Thyroid gland (tissue), 4 donors: Measurements from ENCODE around the gene HOXA5. TPM values are rescaled to one million over a fixed set of nuclear protein-coding genes. Genes with fewer than 3 reads are reported as not detected.
A peak's percentile ranks its signal among the peaks of the same experiment; 100 is the strongest.

ENCODE experiments used
- DNase-seq, 2 donors: peaks; one replicate each; pipeline ENCODE4 v3.0.0-alpha.2; 2019
- H3K27ac ChIP-seq, 3 donors: fragments of 200-600 bp; sonication (generic); 1 replicate in 2 of 3; 2 replicates in 1 of 3; pipeline ENCODE4 v1.5.1; 2016 to 2019; ENCODE audit warnings: mild to moderate bottlenecking in 1 of 3, moderate library complexity in 1 of 3
- H3K27me3 ChIP-seq: fragments of 200-600 bp; sonication (generic); one replicate; pipeline ENCODE4 v1.5.1; 2019
- H3K36me3 ChIP-seq, 2 donors: fragments of 200-600 bp; sonication (generic); one replicate each; pipeline ENCODE4 v1.5.1; 2016 to 2019
- H3K4me1 ChIP-seq, 2 donors: fragments of 200-600 bp; sonication (generic); one replicate each; pipeline ENCODE4 v1.5.1; 2017 to 2019
- H3K4me3 ChIP-seq, 3 donors: fragments of 200-600 bp; sonication (generic); replicated peaks in 1 of 3; 1 replicate in 2 of 3; 2 replicates in 1 of 3; pipeline ENCODE4 v1.5.1; 2016; ENCODE audit warnings: mild to moderate bottlenecking in 1 of 3
- H3K9me3 ChIP-seq: fragments of 200-600 bp; sonication (generic); one replicate; pipeline ENCODE4 v1.5.1; 2017
- CTCF ChIP-seq, 6 experiments: fragments of 200-600 bp in 3 of 6; fragments of 450-650 bp in 3 of 6; sonication (generic) in 3 of 6; IDR thresholded peaks; one replicate each; pipeline ENCODE4 v1.5.1; 2016 to 2019; ENCODE audit warnings: antibody characterized with exemption in 6 of 6, mild to moderate bottlenecking in 2 of 6, inconsistent platforms in 1 of 6, moderate library complexity in 1 of 6
- POLR2A ChIP-seq, 2 donors: fragments of 450-650 bp; IDR thresholded peaks; one replicate each; pipeline ENCODE4 v1.6.1; 2017; ENCODE audit warnings: antibody characterized with exemption in 2 of 2, mild to moderate bottlenecking in 2 of 2, moderate library complexity in 1 of 2
- WGBS, 2 donors: methylation state at CpG; one replicate each; pipeline ENCODE4 v1.1.5; 2017; 5-methylcytosine and 5-hydroxymethylcytosine counted together
- intact Hi-C: fragments of 100-400 bp; cut with DNase I; formaldehyde crosslinking; loops from one replicate; pipeline ENCODE4 v1.15.1; 2023
- total RNA-seq, 4 donors: library from RNA; depleted of rRNA; stranded (reverse); fragments of >200 nt; gene quantifications; one replicate each; pipeline ENCODE4 v1.2.3, GENCODE V29; 2016

Gene HOXA5
- 1 to 10 TPM; 2.0 to 4.4 (median 3.3) TPM for total RNA-seq

GRCh38 chr7:27143023-27143949, at the start of gene HOXA5:
Gene HOXA5, minus strand, starts transcription at chr7:27143681. Its CDS starts 74 bp downstream, at chr7:27143607.
- intact Hi-C loops, result no loop called here
- no peaks in the 10 kb centered on the region for H3K9me3 ChIP-seq
- H3K27ac ChIP-seq, result peak within 1 kb of the TSS in 2 of 3 donors; percentile 27 to 55
- WGBS, 2 donors, result 16 to 19% methylated on average over 25 to 27 of the region's 86 CpGs
- H3K4me1 ChIP-seq, result peaks cover 14 to 23% of the 10 kb centered on the region in 2 donors
- peak within 1 kb of the TSS in 1 of 3 donors; percentile 14 for H3K4me3 ChIP-seq
- no peaks in the 10 kb centered on the region for H3K36me3 ChIP-seq
- DNase-seq, result no peak
- H3K27me3 ChIP-seq, result peaks cover 86% of the 10 kb centered on the region
- peak in 1 of 2 donors; percentile 51 for TF ChIP-seq POLR2A (IDR thresholded peaks at IDR 0.05)
- peak in 2 of 6 experiments; percentile 34 to 45 for TF ChIP-seq CTCF (IDR thresholded peaks at IDR 0.05)

GRCh38 chr7:27192546-27193334, 49.3 kb upstream of the HOXA5 start:
- intact Hi-C loops, result loop anchor here (10.0 kb wide), 1 partner anchor 902 kb away; no protein-coding TSS in a partner anchor
- H3K9me3 ChIP-seq, result no peaks in the 10 kb centered on the region
- no peak overlapping the region for H3K27ac ChIP-seq
- peaks cover 16 to 33% of the 10 kb centered on the region in 2 donors for H3K4me1 ChIP-seq
- WGBS, 2 donors, result 1 to 4% methylated on average over 25 to 34 of the region's 78 CpGs
- peak overlapping the region in 1 of 3 donors; percentile 2 for H3K4me3 ChIP-seq
- TF ChIP-seq POLR2A (IDR thresholded peaks at IDR 0.05) (no peak), CTCF (IDR thresholded peaks at IDR 0.05) (no peak)
- no peak for DNase-seq
- H3K27me3 ChIP-seq, result peaks cover 80% of the 10 kb centered on the region
- no peaks in the 10 kb centered on the region for H3K36me3 ChIP-seq

GRCh38 chr7:27191833-27192545, 48.5 kb upstream of the HOXA5 start:
- Histone ChIP-seq H3K4me3 (no peak overlapping the region), H3K36me3 (no peaks in the 10 kb centered on the region), H3K27me3 (peaks cover 80% of the 10 kb centered on the region), H3K4me1 (peaks cover 16 to 35% of the 10 kb centered on the region in 2 donors), H3K9me3 (no peaks in the 10 kb centered on the region), H3K27ac (no peak overlapping the region)
- 10 to 19% methylated on average over 23 to 30 of the region's 42 CpGs for WGBS, 2 donors
- TF ChIP-seq POLR2A (IDR thresholded peaks at IDR 0.05) (no peak), CTCF (IDR thresholded peaks at IDR 0.05) (no peak)
- intact Hi-C loops, result loop anchor here (10.0 kb wide), 1 partner anchor 903 kb away; no protein-coding TSS in a partner anchor
- DNase-seq, result no peak

GRCh38 chr7:27191161-27191731, 47.8 kb upstream of the HOXA5 start:
- TF ChIP-seq POLR2A (IDR thresholded peaks at IDR 0.05) (no peak), CTCF (IDR thresholded peaks at IDR 0.05) (no peak)
- no peak overlapping the region for H3K27ac ChIP-seq
- peaks cover 81% of the 10 kb centered on the region for H3K27me3 ChIP-seq
- peaks cover 16 to 35% of the 10 kb centered on the region in 2 donors for H3K4me1 ChIP-seq
- 19 to 21% methylated on average over 15 of the region's 15 CpGs for WGBS, 2 donors
- no peaks in the 10 kb centered on the region for H3K9me3 ChIP-seq
- no peaks in the 10 kb centered on the region for H3K36me3 ChIP-seq
- intact Hi-C loops, result loop anchor here (10.0 kb wide), 1 partner anchor 904 kb away; no protein-coding TSS in a partner anchor
- DNase-seq, result no peak
- H3K4me3 ChIP-seq, result no peak overlapping the region
